Activated CD8-positive, alpha-beta T cell treated with anti-CD3 and anti-CD28 coated beads for 36 hours (primary cell): ENCODE results near the gene SLC35B2. TPM values are rescaled to one million over a fixed set of nuclear protein-coding genes. Genes with fewer than 3 reads are reported as not detected.

Experiments used
- ATAC-seq: fragments of 200-7000 bp; cut with Tn5 transposase; one replicate; pipeline ENCODE4 v1.10.0; 2021; ENCODE audit warnings: mild to moderate bottlenecking, moderate library complexity
- CTCF ChIA-PET: fragments of 350-600 bp; sonication (Branson Sonifier 250); formaldehyde crosslinking; loops from one replicate; lab custom pipeline; 2021; ENCODE audit warnings: antibody characterized with exemption; lab: Charles Lee
- POLR2A ChIA-PET: fragments of 350-600 bp; sonication (Branson Sonifier 250); formaldehyde crosslinking; loops from one replicate; lab custom pipeline; 2021; ENCODE audit warnings: antibody characterized with exemption; lab: Charles Lee
- DNase-seq: peaks from one replicate; pipeline ENCODE4 v3.0.0-alpha.2; 2020
- H3K27ac Mint-ChIP-seq: one replicate; pipeline ENCODE4 v1.8.0; 2021; ENCODE audit warnings: mild to moderate bottlenecking, mixed read lengths
- H3K27me3 Mint-ChIP-seq: one replicate; pipeline ENCODE4 v1.8.0; 2021; ENCODE audit warnings: mixed read lengths
- H3K36me3 Mint-ChIP-seq: one replicate; pipeline ENCODE4 v1.8.0; 2021; ENCODE audit warnings: low read depth, mixed read lengths
- H3K4me1 Mint-ChIP-seq: one replicate; pipeline ENCODE4 v1.8.0; 2021; ENCODE audit warnings: low read depth, mixed read lengths
- H3K4me3 Mint-ChIP-seq: one replicate; pipeline ENCODE4 v1.8.0; 2021; ENCODE audit warnings: mild to moderate bottlenecking, moderate library complexity, mixed read lengths
- H3K9me3 Mint-ChIP-seq: one replicate; pipeline ENCODE4 v1.8.0; 2021; ENCODE audit warnings: mixed read lengths
- intact Hi-C: fragments of 100-400 bp; cut with micrococcal nuclease; formaldehyde crosslinking; loops from one replicate; pipeline ENCODE4 v1.10.0; 2022
- total RNA-seq, 2 experiments: library from RNA; stranded (reverse); gene quantifications; one replicate each; pipeline ENCODE4 v1.2.3, GENCODE V29; 2021
- TF ChIP-seq, protein P1 (sequence below): fragments of 200-600 bp; IDR thresholded peaks from one replicate; pipeline ENCODE4 v1.8.0; 2022; ENCODE audit warnings: antibody characterized with exemption, mild to moderate bottlenecking

SLC35B2 gene
- total RNA-seq, 2 experiments from 2014 or later: 15.4 to 16.7 TPM

DNA sequence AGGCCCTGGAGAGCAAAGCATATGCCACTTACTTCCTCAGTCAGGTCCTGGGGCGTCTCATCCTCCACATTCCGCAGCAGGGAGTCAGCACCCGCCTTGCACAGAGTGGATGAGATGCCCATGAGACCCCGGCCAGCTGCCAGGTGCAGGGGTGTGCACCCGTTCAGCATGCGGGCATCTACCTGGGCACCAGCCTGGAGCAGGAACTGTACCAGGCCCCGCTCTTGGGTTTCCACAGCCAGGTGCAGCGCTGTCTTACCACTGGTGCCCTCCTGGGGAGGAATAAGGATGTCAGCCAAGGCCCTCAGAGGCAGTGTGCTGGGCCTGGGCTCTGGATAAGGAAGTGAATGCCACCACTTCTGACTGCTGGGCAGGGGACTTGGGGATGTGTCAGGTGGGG, 2.7 kb upstream of the SLC35B2 start:
- no peaks in the 10 kb centered on the region for H3K9me3 Mint-ChIP-seq
- ATAC-seq (no peak), DNase-seq (no peak)
- TF ChIP-seq, protein P1, sequence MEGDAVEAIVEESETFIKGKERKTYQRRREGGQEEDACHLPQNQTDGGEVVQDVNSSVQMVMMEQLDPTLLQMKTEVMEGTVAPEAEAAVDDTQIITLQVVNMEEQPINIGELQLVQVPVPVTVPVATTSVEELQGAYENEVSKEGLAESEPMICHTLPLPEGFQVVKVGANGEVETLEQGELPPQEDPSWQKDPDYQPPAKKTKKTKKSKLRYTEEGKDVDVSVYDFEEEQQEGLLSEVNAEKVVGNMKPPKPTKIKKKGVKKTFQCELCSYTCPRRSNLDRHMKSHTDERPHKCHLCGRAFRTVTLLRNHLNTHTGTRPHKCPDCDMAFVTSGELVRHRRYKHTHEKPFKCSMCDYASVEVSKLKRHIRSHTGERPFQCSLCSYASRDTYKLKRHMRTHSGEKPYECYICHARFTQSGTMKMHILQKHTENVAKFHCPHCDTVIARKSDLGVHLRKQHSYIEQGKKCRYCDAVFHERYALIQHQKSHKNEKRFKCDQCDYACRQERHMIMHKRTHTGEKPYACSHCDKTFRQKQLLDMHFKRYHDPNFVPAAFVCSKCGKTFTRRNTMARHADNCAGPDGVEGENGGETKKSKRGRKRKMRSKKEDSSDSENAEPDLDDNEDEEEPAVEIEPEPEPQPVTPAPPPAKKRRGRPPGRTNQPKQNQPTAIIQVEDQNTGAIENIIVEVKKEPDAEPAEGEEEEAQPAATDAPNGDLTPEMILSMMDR: no peak
- intact Hi-C loops: no loop called here
- H3K4me1 Mint-ChIP-seq: peaks cover 58% of the 10 kb centered on the region
- no peak overlapping the region for H3K27ac Mint-ChIP-seq
- POLR2A ChIA-PET: interaction anchor here (17.2 kb wide), 1 partner anchor 15 kb away, joined by 486 read pairs; the partner anchor contains the start of gene HSP90AB1
- CTCF ChIA-PET: no interaction called here
- H3K27me3 Mint-ChIP-seq: no peaks in the 10 kb centered on the region
- H3K4me3 Mint-ChIP-seq: no peak overlapping the region
- H3K36me3 Mint-ChIP-seq: peaks cover 44% of the 10 kb centered on the region

DNA sequence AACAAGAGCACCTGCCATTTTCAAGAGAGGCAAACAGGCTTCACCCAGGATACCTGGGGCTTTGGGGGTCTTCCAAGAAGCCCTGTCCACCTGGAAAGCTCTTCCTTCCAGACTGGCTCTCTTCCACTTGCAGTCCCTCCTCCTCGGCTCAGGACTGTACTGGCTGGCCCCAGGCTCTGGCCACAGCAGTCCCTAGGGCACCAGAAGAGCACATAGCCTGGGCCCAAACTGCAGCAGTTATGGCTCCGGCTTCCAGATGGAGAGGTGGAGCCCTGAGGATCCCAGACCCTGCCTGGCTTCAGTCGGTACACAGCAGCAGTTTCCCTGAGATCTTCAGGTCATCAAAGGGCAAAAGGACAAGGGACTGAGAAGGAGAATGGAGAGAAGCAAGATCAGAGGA, 1.6 kb upstream of the SLC35B2 start:
- intact Hi-C loops: no loop called here
- POLR2A ChIA-PET: interaction anchor here (17.2 kb wide), 1 partner anchor 14 kb away, joined by 486 read pairs; the partner anchor contains the start of gene HSP90AB1
- Mint-ChIP-seq H3K27me3 (no peaks in the 10 kb centered on the region), H3K4me3 (no peak overlapping the region), H3K27ac (peak overlapping the region; percentile 85), H3K36me3 (peaks cover 37% of the 10 kb centered on the region), H3K9me3 (no peaks in the 10 kb centered on the region), H3K4me1 (peaks cover 67% of the 10 kb centered on the region)
- ATAC-seq (no peak), DNase-seq (no peak)
- TF ChIP-seq, protein P1: no peak
- CTCF ChIA-PET: interaction anchor here (1.0 to 3.8 kb wide), 2 partner anchors 13 to 86 kb away, joined by 4 to 47 read pairs; partner anchors contain the start of gene HSP90AB1

DNA sequence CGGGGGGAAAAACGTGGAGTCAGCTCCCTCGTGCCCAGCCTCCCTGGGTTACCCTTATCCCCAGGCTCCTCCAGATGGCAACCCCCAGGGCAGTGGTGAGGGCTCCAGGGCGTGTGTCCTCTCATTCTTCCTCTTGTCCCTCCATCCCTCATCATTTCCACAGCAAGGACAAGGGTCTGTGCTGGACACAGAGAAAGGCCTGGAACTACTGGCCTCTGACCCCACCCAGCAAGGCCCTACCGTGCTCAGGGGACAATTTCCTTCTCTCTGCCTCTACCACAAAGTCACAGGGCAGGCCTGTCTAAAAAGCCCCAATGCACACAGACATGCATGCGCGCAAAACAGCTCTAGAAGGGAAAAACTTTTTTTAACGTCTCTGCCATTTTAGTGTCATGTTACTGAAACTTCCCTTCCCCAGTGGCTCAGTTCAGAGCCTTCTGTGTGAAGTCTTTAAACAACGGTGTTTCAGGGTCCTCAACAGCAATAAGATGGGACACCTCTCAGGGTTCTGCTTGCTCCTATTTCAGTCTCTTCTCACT, 1.1 kb upstream of the SLC35B2 start:
- intact Hi-C loops: no loop called here
- peaks cover 37% of the 10 kb centered on the region for H3K36me3 Mint-ChIP-seq
- peaks cover 70% of the 10 kb centered on the region for H3K4me1 Mint-ChIP-seq
- H3K27ac Mint-ChIP-seq: peak overlapping the region; percentile 85
- ChIA-PET POLR2A (interaction anchor here (1.6 to 17.2 kb wide), 2 partner anchors 13 to 82 kb away, joined by 5 to 486 read pairs; partner anchors contain the start of gene HSP90AB1), CTCF (interaction anchor here (1.0 to 3.8 kb wide), 2 partner anchors 13 to 86 kb away, joined by 4 to 47 read pairs; partner anchors contain the start of gene HSP90AB1)
- DNase-seq (no peak), ATAC-seq (no peak)
- TF ChIP-seq, protein P1: no peak
- no peaks in the 10 kb centered on the region for H3K9me3 Mint-ChIP-seq
- H3K4me3 Mint-ChIP-seq: peak overlapping the region; percentile 71
- no peaks in the 10 kb centered on the region for H3K27me3 Mint-ChIP-seq

DNA sequence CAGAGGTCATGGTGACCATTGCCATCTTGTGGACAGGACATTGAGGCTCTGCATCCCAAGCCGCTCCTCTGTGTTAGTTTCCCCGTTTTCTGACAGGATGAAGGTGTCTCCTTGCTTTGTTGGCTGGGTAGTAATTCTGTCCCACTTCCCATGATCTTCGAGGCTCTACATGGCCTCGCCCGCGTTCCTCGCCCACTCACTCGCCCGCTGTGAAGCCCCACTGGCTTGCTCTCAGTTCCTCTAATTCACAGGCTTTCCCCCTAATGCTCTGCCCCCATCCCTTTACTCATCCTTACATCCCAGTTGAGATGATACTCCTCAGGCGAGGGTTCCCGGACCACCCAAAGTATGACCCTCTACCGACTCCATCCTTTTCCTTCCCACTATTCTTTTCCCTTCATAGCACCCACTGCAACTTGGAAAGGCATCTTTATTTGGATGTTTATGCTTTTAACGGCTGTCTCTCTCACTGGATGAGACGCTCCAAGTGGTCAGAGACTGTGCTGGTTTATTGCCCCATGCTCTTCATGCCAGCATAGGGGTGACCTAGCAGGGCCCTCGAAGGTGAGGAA, 511 bp upstream of the SLC35B2 start:
- Mint-ChIP-seq H3K27ac (peak overlapping the region; percentile 85), H3K4me1 (peaks cover 69% of the 10 kb centered on the region), H3K36me3 (peaks cover 37% of the 10 kb centered on the region), H3K27me3 (no peaks in the 10 kb centered on the region), H3K4me3 (peak overlapping the region; percentile 71), H3K9me3 (no peaks in the 10 kb centered on the region)
- ChIA-PET CTCF (interaction anchor here (1.0 to 3.8 kb wide), 7 partner anchors 10 to 86 kb away, joined by 3 to 47 read pairs (median 9); partner anchors contain the start of gene HSP90AB1), POLR2A (interaction anchor here (1.6 to 17.2 kb wide), 4 partner anchors 12 to 81 kb away, joined by 5 to 486 read pairs (median 7); partner anchors contain the start of gene HSP90AB1)
- peak; percentile 3 for ATAC-seq
- DNase-seq: no peak
- TF ChIP-seq, protein P1: no peak
- intact Hi-C loops: no loop called here

DNA sequence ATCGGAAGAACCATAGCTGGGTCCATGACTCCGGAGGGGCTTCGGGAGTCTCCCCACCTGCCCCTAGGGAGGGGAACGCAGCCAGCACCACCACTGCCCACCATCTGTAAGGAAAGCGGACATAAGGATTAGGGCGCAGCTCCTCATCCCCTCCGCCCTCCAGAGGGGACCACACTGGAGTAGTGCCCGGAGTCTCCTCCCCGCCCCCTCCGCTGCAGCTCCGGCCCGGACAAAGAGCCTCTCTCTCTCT, 628 bp downstream of the SLC35B2 start:
- peak overlapping the region; percentile 85 for H3K27ac Mint-ChIP-seq
- ATAC-seq (peak; percentile 6), DNase-seq (no peak)
- intact Hi-C loops: no loop called here
- H3K4me3 Mint-ChIP-seq: peak overlapping the region; percentile 85
- no peaks in the 10 kb centered on the region for H3K9me3 Mint-ChIP-seq
- POLR2A ChIA-PET: interaction anchor here (0.7 to 17.2 kb wide), 16 partner anchors 8 to 103 kb away, joined by 3 to 486 read pairs (median 5); partner anchors contain the start of genes AARS2, HSP90AB1, SLC29A1 and TMEM151B
- H3K36me3 Mint-ChIP-seq: peaks cover 39% of the 10 kb centered on the region
- H3K27me3 Mint-ChIP-seq: no peaks in the 10 kb centered on the region
- TF ChIP-seq, protein P1: no peak
- CTCF ChIA-PET: interaction anchor here (0.6 to 3.8 kb wide), 18 partner anchors 8 to 948 kb away, joined by 3 to 47 read pairs (median 4); partner anchors contain the start of genes HSP90AB1, SLC29A1 and TMEM151B
- peaks cover 67% of the 10 kb centered on the region for H3K4me1 Mint-ChIP-seq
